SK-N-SH treated with all-trans-retinoic acid at 6 μM for 48 hours (cell line): ENCODE data around the gene ABCC5.

Experiments
- BACH2 ChIP-seq: fragments of 250-450 bp; sonication (Bioruptor Pico); IDR thresholded peaks from 2 replicates; pipeline ENCODE4 v1.9.0; 2021; ENCODE audit warnings: mild to moderate bottlenecking, borderline replicate concordance
- CREB5 ChIP-seq: fragments of 250-450 bp; sonication (Bioruptor Pico); IDR thresholded peaks from 2 replicates; pipeline ENCODE4 v1.5.1; 2020; ENCODE audit warnings: low read depth, mild to moderate bottlenecking, moderate library complexity
- CSDC2 ChIP-seq: fragments of 250-450 bp; sonication (Bioruptor Pico); IDR thresholded peaks from 2 replicates; pipeline ENCODE4 v1.5.0; 2020; ENCODE audit warnings: mild to moderate bottlenecking, moderate library complexity
- PATZ1 ChIP-seq: fragments of 250-450 bp; sonication (Bioruptor Pico); IDR thresholded peaks from 2 replicates; pipeline ENCODE4 v1.8.0; 2020; ENCODE audit warnings: mild to moderate bottlenecking, moderate library complexity, borderline replicate concordance
- ZNF8 ChIP-seq: fragments of 450-650 bp; formaldehyde crosslinking; IDR thresholded peaks from 2 replicates; pipeline ENCODE4 v1.5.0; 2020; ENCODE audit warnings: mild to moderate bottlenecking, moderate library complexity

- no peak for TF ChIP-seq PATZ1 (CRISPR knock-in tag)
- no peak for TF ChIP-seq ZNF8 (CRISPR knock-in tag)
- no peak for TF ChIP-seq CSDC2 (CRISPR knock-in tag)
- no peak for TF ChIP-seq BACH2 (CRISPR knock-in tag)
- no peak for TF ChIP-seq CREB5 (CRISPR knock-in tag)
These were observed 96.6 kb downstream of the ABCC5 start for GRCh38 chr3:183921096-183921495.
